Kidney (tissue), 14 donors: ENCODE data around the gene CMSS1. TPM values are rescaled to one million over a fixed set of nuclear protein-coding genes. Genes with fewer than 3 reads are reported as not detected.

ENCODE experiments used
- DNase-seq, 5 donors: peaks; one replicate each; pipeline ENCODE4 v3.0.0-alpha.2; 2013 to 2020
- FAIRE-seq: peaks from 2 replicates; lab custom pipeline; 2012; peaks lifted over from hg19 to GRCh38; lab: Jason Lieb, UNC
- H3K27ac ChIP-seq, 2 donors: one replicate each; pipeline ENCODE4 v1.7.0; 2013; ENCODE audit warnings: low read depth in 2 of 2, low read length in 2 of 2, inconsistent platforms in 1 of 2
- H3K27me3 ChIP-seq: one replicate; pipeline ENCODE4 v1.7.1; 2013; ENCODE audit warnings: low read length, inconsistent platforms; ENCODE audit not compliant: control insufficient read depth, insufficient read depth
- H3K36me3 ChIP-seq, 3 donors: one replicate each; pipeline versions ENCODE4 v1.7.0 to v1.7.1; 2013; ENCODE audit warnings: low read length in 3 of 3, control low read depth in 1 of 3, inconsistent platforms in 1 of 3; ENCODE audit not compliant: insufficient read depth in 3 of 3, control insufficient read depth in 2 of 3
- H3K4me1 ChIP-seq, 3 donors: one replicate each; pipeline versions ENCODE4 v1.7.0 to v1.7.1; 2013; ENCODE audit warnings: low read length in 3 of 3, inconsistent platforms in 1 of 3, low read depth in 1 of 3; ENCODE audit not compliant: control insufficient read depth in 2 of 3, insufficient read depth in 2 of 3
- H3K4me3 ChIP-seq, 3 donors: one replicate each; pipeline versions ENCODE4 v1.7.0 to v1.8.1; 2013; ENCODE audit warnings: low read length in 3 of 3, control low read depth in 1 of 3, inconsistent platforms in 1 of 3
- H3K9ac ChIP-seq, 3 donors: one replicate each; pipeline versions ENCODE4 v1.7.0 to v1.7.1; 2013; ENCODE audit warnings: low read length in 3 of 3, control low read depth in 1 of 3, inconsistent platforms in 1 of 3
- H3K9me3 ChIP-seq, 3 donors: one replicate each; pipeline versions ENCODE4 v1.7.0 to v1.7.1; 2013; ENCODE audit warnings: low read length in 3 of 3, control low read depth in 1 of 3, inconsistent platforms in 1 of 3; ENCODE audit not compliant: control insufficient read depth in 2 of 3, insufficient read depth in 1 of 3
- intact Hi-C: fragments of 100-400 bp; cut with DNase I; formaldehyde crosslinking; loops from one replicate; pipeline ENCODE4 v1.11.1; 2022
- polyA plus RNA-seq: library from polyadenylated mRNA; stranded (reverse); fragments of 350-450 nt; fragmentation: Illumina TruSeq; extraction: RNeasy Lipid Tissue Mini Kit (QIAGEN cat#74804); gene quantifications from one replicate; pipeline ENCODE4 v1.2.3, GENCODE V29; 2014; ENCODE audit warnings: low read depth, low replicate concordance; ENCODE audit not compliant: insufficient read depth
- total RNA-seq: library from RNA; stranded (reverse); fragmentation: NEBNext Ultra II Directional; extraction: Animal tissue kit (Norgen Biotek cat#: 25700); gene quantifications from one replicate; pipeline ENCODE4 v1.2.1, GENCODE V29; 2021
- TF ChIP-seq, protein P1 (sequence below): IDR thresholded peaks from 3 replicates; pipeline ENCODE4 v1.5.1; 2012; ENCODE audit warnings: mild to moderate bottlenecking, moderate library complexity, borderline replicate concordance; ENCODE audit not compliant: insufficient read depth; ENCODE audit errors: extremely low read depth
- donor health status: control.
- donor health status: control.
- donor health status: control.
- donor health status: control.
- donor health status: control.
- donor health status: DM: yes; HTN: yes; CAD: no.
- donor health status: Normal renal cell carcinoma (clear cell type).

The CMSS1 gene
- total and polyA plus RNA-seq, 2 donors from 2014 or later: 26.4 to 27.0 TPM

DNA sequence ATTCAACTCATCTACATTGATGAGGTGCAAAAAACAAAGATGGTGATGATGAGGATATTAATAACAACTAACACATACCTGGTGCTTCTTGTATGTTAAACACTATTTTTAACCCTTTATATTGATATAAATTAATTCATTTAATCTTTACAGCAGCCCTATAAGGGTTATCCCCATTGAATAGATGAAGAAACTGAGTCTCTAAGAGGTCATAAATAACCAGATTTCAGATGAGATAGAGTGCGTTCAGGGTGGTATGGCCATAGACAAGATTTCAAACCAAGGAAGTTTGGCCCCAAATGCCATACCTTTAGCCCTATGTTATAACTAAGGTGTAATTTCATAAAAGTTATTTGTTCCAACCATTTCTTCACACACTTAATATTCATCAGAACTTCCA lies 82.6 kb downstream of the CMSS1 start:
- Histone ChIP-seq H3K36me3 (no peaks in the 10 kb centered on the region), H3K4me1 (peaks cover 0 to 5% (median 5%) of the 10 kb centered on the region in 3 donors), H3K9ac (no peak overlapping the region), H3K4me3 (no peak overlapping the region), H3K9me3 (no peaks in the 10 kb centered on the region), H3K27ac (no peak overlapping the region), H3K27me3 (no peaks in the 10 kb centered on the region)
- DNase-seq: no peak
- no peak for FAIRE-seq
- intact Hi-C loops: no loop called here
- TF ChIP-seq, protein P1, sequence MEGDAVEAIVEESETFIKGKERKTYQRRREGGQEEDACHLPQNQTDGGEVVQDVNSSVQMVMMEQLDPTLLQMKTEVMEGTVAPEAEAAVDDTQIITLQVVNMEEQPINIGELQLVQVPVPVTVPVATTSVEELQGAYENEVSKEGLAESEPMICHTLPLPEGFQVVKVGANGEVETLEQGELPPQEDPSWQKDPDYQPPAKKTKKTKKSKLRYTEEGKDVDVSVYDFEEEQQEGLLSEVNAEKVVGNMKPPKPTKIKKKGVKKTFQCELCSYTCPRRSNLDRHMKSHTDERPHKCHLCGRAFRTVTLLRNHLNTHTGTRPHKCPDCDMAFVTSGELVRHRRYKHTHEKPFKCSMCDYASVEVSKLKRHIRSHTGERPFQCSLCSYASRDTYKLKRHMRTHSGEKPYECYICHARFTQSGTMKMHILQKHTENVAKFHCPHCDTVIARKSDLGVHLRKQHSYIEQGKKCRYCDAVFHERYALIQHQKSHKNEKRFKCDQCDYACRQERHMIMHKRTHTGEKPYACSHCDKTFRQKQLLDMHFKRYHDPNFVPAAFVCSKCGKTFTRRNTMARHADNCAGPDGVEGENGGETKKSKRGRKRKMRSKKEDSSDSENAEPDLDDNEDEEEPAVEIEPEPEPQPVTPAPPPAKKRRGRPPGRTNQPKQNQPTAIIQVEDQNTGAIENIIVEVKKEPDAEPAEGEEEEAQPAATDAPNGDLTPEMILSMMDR: no peak

DNA sequence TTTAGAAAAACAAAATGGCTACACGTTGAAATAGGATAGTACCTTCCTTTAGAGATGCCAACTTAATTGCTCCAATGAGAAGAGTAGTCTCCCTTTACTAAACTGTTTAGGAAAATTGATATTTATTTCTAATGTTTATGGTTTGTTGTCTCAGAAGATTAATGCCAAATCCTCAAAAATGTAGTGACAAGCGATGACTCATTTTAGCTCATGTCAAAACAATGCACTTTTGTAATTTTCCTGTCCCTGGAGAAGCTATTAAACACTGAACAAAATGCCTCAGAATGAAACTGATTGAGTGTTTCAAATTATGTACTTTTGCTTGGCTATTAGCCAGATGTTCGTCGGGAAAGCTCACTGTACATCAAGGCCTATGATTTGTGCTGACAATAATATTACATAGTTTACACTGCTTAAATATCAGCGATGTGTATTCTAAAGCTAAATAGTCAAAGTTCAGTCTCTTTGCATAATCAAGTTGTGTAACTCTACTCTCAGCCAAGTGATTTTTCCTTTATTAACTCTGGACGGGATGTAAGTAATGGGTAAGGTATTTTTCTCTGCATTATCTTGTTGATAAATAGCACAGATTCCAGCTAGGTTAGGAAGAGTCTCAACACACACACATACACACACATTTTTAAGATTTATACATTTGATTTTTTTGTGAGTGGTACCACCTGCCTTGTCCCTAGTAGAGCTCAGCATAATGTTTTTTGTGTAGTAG lies 83.7 kb downstream of the CMSS1 start:
- DNase-seq: no peak
- peaks cover 0 to 5% (median 5%) of the 10 kb centered on the region in 3 donors for H3K4me1 ChIP-seq
- FAIRE-seq: peak; percentile 25
- peak overlapping the region in 2 of 3 donors; percentile 16 to 40 for H3K4me3 ChIP-seq
- TF ChIP-seq, protein P1: no peak
- H3K9me3 ChIP-seq: no peaks in the 10 kb centered on the region
- no peaks in the 10 kb centered on the region for H3K36me3 ChIP-seq
- peak overlapping the region in 1 of 2 donors; percentile 51 for H3K27ac ChIP-seq
- no peaks in the 10 kb centered on the region for H3K27me3 ChIP-seq
- no peak overlapping the region for H3K9ac ChIP-seq
- intact Hi-C loops: no loop called here

DNA sequence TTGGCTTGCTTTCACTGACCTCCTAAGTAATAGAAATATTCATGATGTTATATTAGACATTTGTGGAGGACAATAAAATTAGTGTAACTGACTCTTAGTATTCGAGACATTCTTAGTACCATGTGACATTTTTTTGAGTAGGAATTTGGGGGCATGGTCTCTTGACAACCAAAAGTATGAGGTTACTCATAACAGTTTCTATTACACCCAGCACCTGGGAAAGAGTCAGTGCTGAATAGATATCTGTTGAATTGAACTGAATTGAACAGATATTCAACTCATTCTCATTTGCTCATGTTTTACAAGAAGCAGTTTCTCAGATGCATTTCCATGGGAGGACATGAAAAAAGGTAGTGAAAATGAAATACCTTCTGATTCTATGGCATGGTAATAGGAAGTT lies 84.4 kb downstream of the CMSS1 start:
- intact Hi-C loops: no loop called here
- H3K36me3 ChIP-seq: no peaks in the 10 kb centered on the region
- H3K27ac ChIP-seq: no peak overlapping the region
- H3K9ac ChIP-seq: no peak overlapping the region
- H3K9me3 ChIP-seq: no peaks in the 10 kb centered on the region
- TF ChIP-seq, protein P1: no peak
- no peak overlapping the region for H3K4me3 ChIP-seq
- H3K27me3 ChIP-seq: no peaks in the 10 kb centered on the region
- FAIRE-seq (no peak), DNase-seq (no peak)
- peaks cover 0 to 5% (median 5%) of the 10 kb centered on the region in 3 donors for H3K4me1 ChIP-seq
